Measurements from ENCODE around the gene DIPK1C. TPM values are rescaled to one million over a fixed set of nuclear protein-coding genes. Genes with fewer than 3 reads are reported as not detected.
"Not testable (repeated sequence)": the region's sequence is repeated elsewhere in the genome, so short reads cannot be mapped to it uniquely, and the experiment has no call there.

The DIPK1C gene
- polyA plus RNA-seq (2013, experiment 1 of 2; ENCODE audit: insufficient read length) = 0.06 TPM
- not detected for polyA plus RNA-seq (2013, experiment 2 of 2; ENCODE audit: insufficient read length)

- DNase-seq = no peak
These were observed at the start of gene DIPK1C for GRCh38 chr18:74457043-74457724. DIPK1C (minus strand) TSS chr18:74457308; CDS start chr18:74457259, 49 bp downstream.

- DNase-seq = peak; percentile 52
These were observed 49.5 kb upstream of the DIPK1C start for GRCh38 chr18:74506448-74507084.

- DNase-seq = no peak
These were observed 48.7 kb upstream of the DIPK1C start for GRCh38 chr18:74505776-74506175.

GRCh38 chr18:74503137-74503536 is 46.0 kb upstream of the DIPK1C start:
- no peak for DNase-seq

GRCh38 chr18:74501386-74501785 is 44.3 kb upstream of the DIPK1C start:
- DNase-seq = no peak

- DNase-seq = not testable (repeated sequence)
These were observed 43.7 kb upstream of the DIPK1C start for GRCh38 chr18:74500774-74501173.

GRCh38 chr18:74500372-74500771 is 43.3 kb upstream of the DIPK1C start:
- DNase-seq = no peak

GRCh38 chr18:74499633-74500032 is 42.5 kb upstream of the DIPK1C start:
- no peak for DNase-seq

- DNase-seq = no peak
These were observed 41.9 kb upstream of the DIPK1C start for GRCh38 chr18:74498712-74499627.

GRCh38 chr18:74497778-74498177 is 40.7 kb upstream of the DIPK1C start:
- peak; percentile 17 for DNase-seq

GRCh38 chr18:74497324-74497676 is 40.2 kb upstream of the DIPK1C start:
- no peak for DNase-seq

- DNase-seq = peak; percentile 28
These were observed 39.6 kb upstream of the DIPK1C start for GRCh38 chr18:74496508-74497323.

GRCh38 chr18:74495581-74496507 is 38.7 kb upstream of the DIPK1C start, which contains the start of gene CNDP2:
CNDP2 (plus strand) TSS chr18:74496363; CDS start chr18:74499974, 3,611 bp downstream.
- peak; percentile 98 for DNase-seq

- no peak for DNase-seq
These were observed 37.4 kb upstream of the DIPK1C start for GRCh38 chr18:74494514-74494913.

GRCh38 chr18:74493689-74494088 is 36.6 kb upstream of the DIPK1C start:
- peak; percentile 54 for DNase-seq

GRCh38 chr18:74492259-74492658 is 35.2 kb upstream of the DIPK1C start:
- no peak for DNase-seq

- peak; percentile 94 for DNase-seq
These were observed 32.6 kb upstream of the DIPK1C start for GRCh38 chr18:74489676-74490075.

GRCh38 chr18:74488864-74489263 is 31.8 kb upstream of the DIPK1C start:
- no peak for DNase-seq

GRCh38 chr18:74488354-74488753 is 31.2 kb upstream of the DIPK1C start:
- DNase-seq = no peak

- DNase-seq = no peak
These were observed 29.2 kb upstream of the DIPK1C start for GRCh38 chr18:74486119-74486849.
